Breast epithelium (tissue), 3 donors: ENCODE data around the gene C3orf49.

Source experiments
- POLR2AphosphoS5 ChIP-seq, 3 donors: sonication (generic); formaldehyde crosslinking; IDR thresholded peaks; one replicate each; pipeline ENCODE4 v1.6.1; 2017; ENCODE audit warnings: antibody characterized with exemption in 3 of 3
- TF ChIP-seq, protein P1 (sequence below), 3 donors: fragments of 450-650 bp; IDR thresholded peaks; one replicate each; pipeline ENCODE4 v1.5.1; 2016 to 2017; ENCODE audit warnings: antibody characterized with exemption in 3 of 3, mild to moderate bottlenecking in 3 of 3, moderate library complexity in 3 of 3

GRCh38 chr3:63870615-63871005 lies 51.5 kb downstream of the C3orf49 start:
- TF ChIP-seq POLR2AphosphoS5 (IDR thresholded peaks at IDR 0.05) = no peak
- TF ChIP-seq, protein P1, sequence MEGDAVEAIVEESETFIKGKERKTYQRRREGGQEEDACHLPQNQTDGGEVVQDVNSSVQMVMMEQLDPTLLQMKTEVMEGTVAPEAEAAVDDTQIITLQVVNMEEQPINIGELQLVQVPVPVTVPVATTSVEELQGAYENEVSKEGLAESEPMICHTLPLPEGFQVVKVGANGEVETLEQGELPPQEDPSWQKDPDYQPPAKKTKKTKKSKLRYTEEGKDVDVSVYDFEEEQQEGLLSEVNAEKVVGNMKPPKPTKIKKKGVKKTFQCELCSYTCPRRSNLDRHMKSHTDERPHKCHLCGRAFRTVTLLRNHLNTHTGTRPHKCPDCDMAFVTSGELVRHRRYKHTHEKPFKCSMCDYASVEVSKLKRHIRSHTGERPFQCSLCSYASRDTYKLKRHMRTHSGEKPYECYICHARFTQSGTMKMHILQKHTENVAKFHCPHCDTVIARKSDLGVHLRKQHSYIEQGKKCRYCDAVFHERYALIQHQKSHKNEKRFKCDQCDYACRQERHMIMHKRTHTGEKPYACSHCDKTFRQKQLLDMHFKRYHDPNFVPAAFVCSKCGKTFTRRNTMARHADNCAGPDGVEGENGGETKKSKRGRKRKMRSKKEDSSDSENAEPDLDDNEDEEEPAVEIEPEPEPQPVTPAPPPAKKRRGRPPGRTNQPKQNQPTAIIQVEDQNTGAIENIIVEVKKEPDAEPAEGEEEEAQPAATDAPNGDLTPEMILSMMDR (IDR thresholded peaks at IDR 0.05) = no peak
